ENCODE measurements around the gene DPP8.

DNA sequence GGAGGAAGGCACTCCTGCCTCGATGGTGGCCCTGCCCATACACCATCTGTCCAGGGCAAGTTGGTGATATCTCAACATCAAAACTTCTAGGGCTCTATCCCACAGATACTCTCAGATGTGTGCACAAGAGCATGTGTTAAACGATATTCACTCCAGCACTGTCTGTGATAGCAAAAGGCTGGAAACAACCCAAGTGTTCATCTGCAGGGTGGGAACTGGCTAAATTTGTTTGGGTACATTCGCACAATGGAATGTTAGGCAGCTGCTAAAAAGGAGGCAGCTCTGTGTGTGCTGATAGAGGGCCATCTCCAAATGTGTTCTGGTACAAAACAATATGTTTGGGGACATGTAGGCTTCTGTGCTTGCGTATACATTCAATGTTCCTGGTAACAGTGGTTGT, 114.5 kb downstream of the DPP8 start:
- TF ChIP-seq, protein P1, sequence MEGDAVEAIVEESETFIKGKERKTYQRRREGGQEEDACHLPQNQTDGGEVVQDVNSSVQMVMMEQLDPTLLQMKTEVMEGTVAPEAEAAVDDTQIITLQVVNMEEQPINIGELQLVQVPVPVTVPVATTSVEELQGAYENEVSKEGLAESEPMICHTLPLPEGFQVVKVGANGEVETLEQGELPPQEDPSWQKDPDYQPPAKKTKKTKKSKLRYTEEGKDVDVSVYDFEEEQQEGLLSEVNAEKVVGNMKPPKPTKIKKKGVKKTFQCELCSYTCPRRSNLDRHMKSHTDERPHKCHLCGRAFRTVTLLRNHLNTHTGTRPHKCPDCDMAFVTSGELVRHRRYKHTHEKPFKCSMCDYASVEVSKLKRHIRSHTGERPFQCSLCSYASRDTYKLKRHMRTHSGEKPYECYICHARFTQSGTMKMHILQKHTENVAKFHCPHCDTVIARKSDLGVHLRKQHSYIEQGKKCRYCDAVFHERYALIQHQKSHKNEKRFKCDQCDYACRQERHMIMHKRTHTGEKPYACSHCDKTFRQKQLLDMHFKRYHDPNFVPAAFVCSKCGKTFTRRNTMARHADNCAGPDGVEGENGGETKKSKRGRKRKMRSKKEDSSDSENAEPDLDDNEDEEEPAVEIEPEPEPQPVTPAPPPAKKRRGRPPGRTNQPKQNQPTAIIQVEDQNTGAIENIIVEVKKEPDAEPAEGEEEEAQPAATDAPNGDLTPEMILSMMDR (IDR thresholded peaks at IDR 0.05) = no peak
- TF ChIP-seq POLR2A (IDR thresholded peaks at IDR 0.05) = no peak
- TF ChIP-seq POLR2AphosphoS5 (IDR thresholded peaks at IDR 0.05) = no peak

Data from upper lobe of left lung (tissue), 4 donors.